A673 (cell line): ENCODE data around the gene KRT4. TPM values are rescaled to one million over a fixed set of nuclear protein-coding genes. Genes with fewer than 3 reads are reported as not detected.

ENCODE experiments used
- BruUV-seq: library from RNA; stranded (reverse); fragments of 400-500 nt; replicated peaks from 2 replicates; lab custom pipeline; 2021; lab: Mats Ljungman, UMichigan
- CTCF ChIA-PET: fragments of 300-600 bp; sonication (Branson Sonifier 250); formaldehyde crosslinking; loops from one replicate; lab custom pipeline; 2022; ENCODE audit warnings: antibody characterized with exemption; lab: Charles Lee
- POLR2A ChIA-PET: fragments of 300-600 bp; sonication (Branson Sonifier 250); formaldehyde crosslinking; loops from one replicate; lab custom pipeline; 2022; ENCODE audit warnings: antibody characterized with exemption; ENCODE audit not compliant: low non-redundant PET; lab: Charles Lee
- DNase-seq: peaks from one replicate; pipeline ENCODE4 v3.0.0-alpha.2; 2015; ENCODE audit warnings: low spot score
- H3K27ac ChIP-seq: fragments of 200-600 bp; sonication (generic); 2 replicates; pipeline ENCODE4 v1.5.1; 2016; ENCODE audit warnings: mixed run types, low read depth, mild to moderate bottlenecking, mixed read lengths, antibody characterized with exemption, low read length; ENCODE audit not compliant: poor library complexity, severe bottlenecking
- H3K27me3 ChIP-seq: fragments of 200-600 bp; sonication (generic); replicated peaks from 2 replicates; pipeline ENCODE4 v1.6.1; 2017; ENCODE audit warnings: mixed run types, low read depth, mild to moderate bottlenecking, mixed read lengths, antibody characterized with exemption, low read length; ENCODE audit not compliant: insufficient read depth, poor library complexity
- H3K36me3 ChIP-seq: fragments of 200-600 bp; sonication (generic); 2 replicates; pipeline ENCODE4 v1.6.1; 2016; ENCODE audit warnings: mixed run types, mild to moderate bottlenecking, mixed read lengths, antibody characterized with exemption, low read length; ENCODE audit not compliant: insufficient read depth, poor library complexity, severe bottlenecking
- H3K4me1 ChIP-seq: fragments of 200-600 bp; sonication (generic); 2 replicates; pipeline ENCODE4 v1.6.1; 2017; ENCODE audit warnings: mixed run types, mild to moderate bottlenecking, mixed read lengths, antibody characterized with exemption, low read length; ENCODE audit not compliant: insufficient read depth, poor library complexity, severe bottlenecking
- H3K4me3 ChIP-seq: fragments of 200-600 bp; sonication (generic); 2 replicates; pipeline ENCODE4 v1.5.1; 2016; ENCODE audit warnings: low read depth, mixed run types, mild to moderate bottlenecking, mixed read lengths, low read length; ENCODE audit not compliant: poor library complexity, severe bottlenecking
- H3K9me3 ChIP-seq: fragments of 200-600 bp; sonication (generic); 2 replicates; pipeline ENCODE4 v1.6.1; 2016; ENCODE audit warnings: mixed run types, low read depth, mild to moderate bottlenecking, mixed read lengths, antibody characterized with exemption, low read length; ENCODE audit not compliant: poor library complexity, severe bottlenecking
- CTCF ChIP-seq: fragments of 300-800, 200-600 bp; sonication (generic); conservative IDR thresholded peaks from 2 replicates; pipeline ENCODE4 v1.5.1; 2017; ENCODE audit warnings: low read depth, mild to moderate bottlenecking, antibody characterized with exemption, low read length, moderate library complexity, mixed read lengths
- EZH2 ChIP-seq: fragments of 200-600 bp; sonication (generic); IDR thresholded peaks from 2 replicates; pipeline ENCODE4 v1.6.1; 2017; ENCODE audit warnings: borderline replicate concordance, low read depth, mild to moderate bottlenecking, mixed read lengths, antibody characterized with exemption, low read length; ENCODE audit not compliant: poor library complexity, severe bottlenecking
- intact Hi-C: fragments of 100-400 bp; cut with micrococcal nuclease; formaldehyde crosslinking; loops from one replicate; pipeline ENCODE4 v1.10.0; 2022; ENCODE audit not compliant: unreplicated experiment
- total RNA-seq: library from RNA; stranded (reverse); gene quantifications from 2 replicates; pipeline ENCODE4 v1.2.3, GENCODE V29; 2021

KRT4 gene
- total RNA-seq, 1 experiment from 2014 or later = not detected

GRCh38 chr12:52769946-52770345, 44.0 kb downstream of the KRT4 start:
- TF ChIP-seq EZH2 (no peak), CTCF (no peak)
- intact Hi-C loops = no loop called here
- H3K4me1 ChIP-seq = no peaks in the 10 kb centered on the region
- H3K36me3 ChIP-seq = no peaks in the 10 kb centered on the region
- H3K4me3 ChIP-seq = no peak overlapping the region
- no peak overlapping the region for H3K27ac ChIP-seq
- no TSS peak for BruUV-seq
- DNase-seq = no peak
- POLR2A ChIA-PET = no interaction called here
- no peaks in the 10 kb centered on the region for H3K9me3 ChIP-seq
- CTCF ChIA-PET = no interaction called here
- no peaks in the 10 kb centered on the region for H3K27me3 ChIP-seq

- Histone ChIP-seq H3K27ac (no peak overlapping the region), H3K4me3 (no peak overlapping the region), H3K27me3 (no peaks in the 10 kb centered on the region), H3K4me1 (no peaks in the 10 kb centered on the region), H3K9me3 (no peaks in the 10 kb centered on the region), H3K36me3 (no peaks in the 10 kb centered on the region)
- DNase-seq = no peak
- ChIA-PET POLR2A (interaction anchor here (0.6 kb wide), 1 partner anchor 549 kb away, joined by 4 read pairs; no protein-coding TSS in a partner anchor), CTCF (no interaction called here)
- TF ChIP-seq CTCF = no peak
- TF ChIP-seq EZH2 = no peak
- intact Hi-C loops = no loop called here
- no TSS peak for BruUV-seq
Measured at GRCh38 chr12:52769354-52769753, 44.6 kb downstream of the KRT4 start.

DNA sequence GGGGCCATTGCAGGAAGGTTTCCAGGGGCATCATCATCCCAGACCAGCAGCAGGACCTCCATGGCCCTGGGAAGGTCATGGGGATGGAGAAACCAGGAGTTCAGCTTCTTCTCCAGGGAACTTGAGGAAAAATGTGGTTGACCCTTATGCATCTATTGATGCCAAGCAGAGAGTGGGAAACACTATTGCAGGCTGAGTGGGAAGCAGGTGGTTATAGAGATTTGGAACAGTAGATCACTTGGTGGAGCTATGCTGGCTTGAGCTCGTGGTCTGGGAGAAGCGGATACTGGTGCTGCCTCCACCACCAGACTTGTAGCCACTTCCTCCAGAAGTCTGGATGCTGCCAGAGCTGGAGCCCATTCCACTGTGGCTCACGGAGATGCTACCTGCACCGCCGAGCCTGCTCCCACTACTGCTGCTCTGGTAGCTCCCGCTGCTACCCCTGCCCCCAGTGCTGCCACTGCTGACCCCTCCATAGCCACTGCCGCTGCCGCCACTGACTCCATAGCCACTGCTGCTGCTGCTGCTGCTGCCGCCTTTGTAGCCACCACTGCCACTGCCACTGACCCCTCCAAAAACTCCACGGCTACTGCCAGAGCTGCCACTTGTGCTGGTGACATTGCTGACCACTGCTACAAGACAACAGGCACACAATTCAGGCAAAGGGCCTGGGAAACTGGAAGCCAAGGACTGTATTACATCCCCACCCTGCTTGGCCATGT, 45.3 kb downstream of the KRT4 start:
- H3K4me3 ChIP-seq = no peak overlapping the region
- no peaks in the 10 kb centered on the region for H3K27me3 ChIP-seq
- H3K36me3 ChIP-seq = no peaks in the 10 kb centered on the region
- no TSS peak for BruUV-seq
- TF ChIP-seq CTCF = no peak
- no peak for TF ChIP-seq EZH2
- no peaks in the 10 kb centered on the region for H3K9me3 ChIP-seq
- no peak overlapping the region for H3K27ac ChIP-seq
- no peak for DNase-seq
- intact Hi-C loops = no loop called here
- POLR2A ChIA-PET = interaction anchor here (0.6 kb wide), 1 partner anchor 549 kb away, joined by 4 read pairs; no protein-coding TSS in a partner anchor
- CTCF ChIA-PET = no interaction called here
- no peaks in the 10 kb centered on the region for H3K4me1 ChIP-seq
